H1 (cell line): ENCODE results near the gene SEMA7A. TPM values are rescaled to one million over a fixed set of nuclear protein-coding genes. Genes with fewer than 3 reads are reported as not detected.

Experiments
- CTCF ChIA-PET: fragments of 300-600 bp; sonication (Branson Sonifier 250); formaldehyde crosslinking; loops from one replicate; lab custom pipeline; 2021; ENCODE audit not compliant: partially characterized antibody; lab: Charles Lee
- POLR2A ChIA-PET: fragments of 300-600 bp; sonication (Branson Sonifier 250); formaldehyde crosslinking; loops from one replicate; lab custom pipeline; 2021; ENCODE audit warnings: inconsistent platforms; ENCODE audit not compliant: partially characterized antibody; lab: Charles Lee
- DNase-seq, 2 experiments: peaks; one replicate each; pipeline versions ENCODE4 v3.0.0 to v3.0.0-alpha.2; 2010 to 2022; ENCODE audit warnings: low spot score in 2 of 2, low read depth in 1 of 2, mixed read lengths in 1 of 2
- FAIRE-seq: peaks from 2 replicates; lab custom pipeline; 2011; peaks lifted over from hg19 to GRCh38; lab: Jason Lieb, UNC
- H2AFZ ChIP-seq: 2 replicates; pipeline ENCODE4 v1.8.1; 2012; ENCODE audit warnings: low read length, inconsistent platforms
- H2AK5ac ChIP-seq: 2 replicates; pipeline ENCODE4 v1.6.1; 2013; ENCODE audit warnings: low read depth, low read length
- H2BK120ac ChIP-seq: replicated peaks from 2 replicates; pipeline ENCODE3; 2013; ENCODE audit warnings: low read depth, low read length, inconsistent platforms
- H2BK12ac ChIP-seq: 2 replicates; pipeline ENCODE4 v1.6.1; 2013; ENCODE audit warnings: low read depth, low read length
- H2BK15ac ChIP-seq: 2 replicates; pipeline ENCODE4 v1.6.1; 2013; ENCODE audit warnings: low read length
- H2BK20ac ChIP-seq: 2 replicates; pipeline ENCODE4 v1.6.1; 2013; ENCODE audit warnings: low read length
- H2BK5ac ChIP-seq: 2 replicates; pipeline ENCODE4 v1.6.1; 2013; ENCODE audit warnings: low read depth, low read length
- H3K14ac ChIP-seq: 2 replicates; pipeline ENCODE4 v1.6.1; 2013; ENCODE audit warnings: inconsistent platforms; ENCODE audit not compliant: insufficient read length
- H3K18ac ChIP-seq: 2 replicates; pipeline ENCODE4 v1.6.1; 2013; ENCODE audit warnings: low read length; ENCODE audit errors: extremely low read depth
- H3K23ac ChIP-seq: 2 replicates; pipeline ENCODE4 v1.6.1; 2013; ENCODE audit warnings: inconsistent platforms; ENCODE audit not compliant: insufficient read length
- H3K23me2 ChIP-seq: 2 replicates; pipeline ENCODE4 v1.6.1; 2013; ENCODE audit warnings: low read depth, low read length
- H3K27ac ChIP-seq: 2 replicates; pipeline ENCODE4 v1.6.1; 2011; ENCODE audit warnings: low read depth, low read length, inconsistent platforms
- H3K27me3 ChIP-seq, 4 experiments: replicated peaks in 1 of 4; 1 replicate in 1 of 4; 2 replicates in 3 of 4; pipeline versions ENCODE4 v1.6.1 to v1.8.1; 2011 to 2013; ENCODE audit warnings: low read length in 3 of 4, mild to moderate bottlenecking in 3 of 4, inconsistent platforms in 2 of 4, mixed read lengths in 2 of 4, moderate library complexity in 1 of 4; ENCODE audit not compliant: control insufficient read depth in 3 of 4, insufficient read depth in 3 of 4; ENCODE audit errors: extremely low read depth in 1 of 4
- H3K36me3 ChIP-seq, 4 experiments: 2 replicates each; pipeline versions ENCODE4 v1.6.1 to v1.8.1; 2011 to 2013; ENCODE audit warnings: mild to moderate bottlenecking in 4 of 4, low read length in 3 of 4, moderate library complexity in 2 of 4, control low read depth in 1 of 4, inconsistent platforms in 1 of 4; ENCODE audit not compliant: insufficient read depth in 4 of 4, control insufficient read depth in 2 of 4
- H3K4ac ChIP-seq: replicated peaks from 2 replicates; pipeline ENCODE3; 2013; ENCODE audit warnings: low read length, low read depth, mixed read lengths, inconsistent platforms; ENCODE audit not compliant: insufficient read length
- H3K4me1 ChIP-seq, 4 experiments: replicated peaks in 1 of 4; 1 replicate in 1 of 4; 2 replicates in 3 of 4; pipeline versions ENCODE4 v1.6.1 to v1.8.1; 2011 to 2013; ENCODE audit warnings: low read length in 3 of 4, inconsistent platforms in 2 of 4, mixed read lengths in 1 of 4; ENCODE audit not compliant: insufficient read depth in 4 of 4, control insufficient read depth in 3 of 4
- H3K4me2 ChIP-seq, 2 experiments: 2 replicates each; pipeline versions ENCODE4 v1.6.1 to v1.8.1; 2011 to 2013; ENCODE audit warnings: low read depth in 2 of 2, low read length in 2 of 2, control low read depth in 1 of 2, inconsistent platforms in 1 of 2, mild to moderate bottlenecking in 1 of 2; ENCODE audit not compliant: insufficient read depth in 1 of 2
- H3K4me3 ChIP-seq, 4 experiments: fragments of 200-600, 300-600 bp in 1 of 4; sonication (generic), shearing (Covaris generic), sonication (Bioruptor Twin) in 1 of 4; 2 replicates each; pipeline versions ENCODE4 v1.5.1 to v1.8.1; 2011 to 2016; ENCODE audit warnings: low read length in 4 of 4, low read depth in 3 of 4, control low read depth in 2 of 4, inconsistent platforms in 2 of 4, mild to moderate bottlenecking in 2 of 4, mixed read lengths in 1 of 4, moderate library complexity in 1 of 4; ENCODE audit not compliant: insufficient read depth in 2 of 4; ENCODE audit errors: extremely low read depth in 1 of 4
- H3K56ac ChIP-seq: replicated peaks from 2 replicates; pipeline ENCODE3; 2013; ENCODE audit warnings: low read depth, mild to moderate bottlenecking, mixed read lengths, low read length, inconsistent platforms; ENCODE audit not compliant: insufficient read length
- H3K79me1 ChIP-seq: 2 replicates; pipeline ENCODE4 v1.6.1; 2013; ENCODE audit warnings: low read depth, low read length, control low read depth
- H3K79me2 ChIP-seq, 2 experiments: 2 replicates each; pipeline versions ENCODE4 v1.6.1 to v1.8.1; 2012 to 2013; ENCODE audit warnings: low read length in 2 of 2, mild to moderate bottlenecking in 2 of 2, inconsistent platforms in 1 of 2; ENCODE audit not compliant: insufficient read depth in 2 of 2, control insufficient read depth in 1 of 2
- H3K9ac ChIP-seq, 4 experiments: replicated peaks in 1 of 4; 1 replicate in 1 of 4; 2 replicates in 3 of 4; pipeline versions ENCODE4 v1.6.1 to v1.8.1; 2011 to 2013; ENCODE audit warnings: low read depth in 3 of 4, low read length in 3 of 4, control low read depth in 2 of 4, mild to moderate bottlenecking in 2 of 4, moderate library complexity in 2 of 4, inconsistent platforms in 1 of 4; ENCODE audit errors: extremely low read depth in 1 of 4
- H3K9me3 ChIP-seq, 2 experiments: 2 replicates each; pipeline versions ENCODE4 v1.6.1 to v1.8.1; 2012 to 2013; ENCODE audit warnings: mild to moderate bottlenecking in 2 of 2, moderate library complexity in 2 of 2, control low read depth in 1 of 2, inconsistent platforms in 1 of 2, low read depth in 1 of 2, low read length in 1 of 2, mixed read lengths in 1 of 2; ENCODE audit not compliant: insufficient read depth in 2 of 2
- H4K20me1 ChIP-seq, 2 experiments: replicated peaks in 1 of 2; 2 replicates each; pipeline versions ENCODE3 to v1.8.1; 2011 to 2013; ENCODE audit warnings: inconsistent platforms in 2 of 2, low read length in 2 of 2, mild to moderate bottlenecking in 1 of 2; ENCODE audit not compliant: insufficient read depth in 2 of 2, control insufficient read depth in 1 of 2
- H4K5ac ChIP-seq: 2 replicates; pipeline ENCODE4 v1.6.1; 2013; ENCODE audit warnings: low read length, low read depth, mixed read lengths, inconsistent platforms; ENCODE audit not compliant: insufficient read length
- H4K8ac ChIP-seq: 2 replicates; pipeline ENCODE4 v1.8.0; 2013; ENCODE audit warnings: mild to moderate bottlenecking, moderate library complexity, low read length, inconsistent platforms; ENCODE audit not compliant: insufficient read depth; ENCODE audit errors: extremely low read depth
- H4K91ac ChIP-seq: replicated peaks from 2 replicates; pipeline ENCODE3; 2013; ENCODE audit warnings: low read length, mixed read lengths, inconsistent platforms; ENCODE audit not compliant: insufficient read length
- EZH2 ChIP-seq: fragments of 200-600 bp; sonication (generic); IDR thresholded peaks from 2 replicates; pipeline ENCODE4 v1.7.1; 2012; ENCODE audit warnings: low read depth, mild to moderate bottlenecking, moderate library complexity, low read length, inconsistent platforms; ENCODE audit not compliant: severe bottlenecking
- MAFK ChIP-seq: IDR thresholded peaks from 2 replicates; pipeline ENCODE4 v1.6.1; 2012; ENCODE audit warnings: low read depth, mild to moderate bottlenecking, improper control_type of control experiment, low read length
- SIRT6 ChIP-seq: IDR thresholded peaks from one replicate; pipeline ENCODE4 v1.7.1; 2012; ENCODE audit warnings: low read length, inconsistent platforms
- WGBS, 2 experiments: shearing (Covaris generic) in 1 of 2; methylation state at CpG; one replicate each; pipeline versions ENCODE4 v1.1.6 to v1.1.7; 2013 to 2015; ENCODE audit warnings: low lambda C conversion rate in 2 of 2, mixed read lengths in 2 of 2, inconsistent platforms in 1 of 2, low coverage in 1 of 2, missing lambda C conversion rate in 1 of 2; ENCODE audit not compliant: insufficient replicate concordance in 2 of 2, insufficient coverage in 1 of 2, insufficient read length in 1 of 2; ENCODE audit errors: extremely low coverage in 1 of 2, missing lambda C conversion rate in 1 of 2; 5-methylcytosine and 5-hydroxymethylcytosine counted together
- polyA plus RNA-seq, 7 experiments: library from polyadenylated mRNA; depleted of rRNA in 3 of 7; stranded (reverse) in 5 of 7; unstranded in 2 of 7; fragments of >200 nt in 5 of 7; fragments of 200-250 nt in 2 of 7; gene quantifications; 1 replicate in 5 of 7; 2 replicates in 1 of 7; 4 replicates in 1 of 7; pipeline versions ENCODE4 v1.2.1 to v1.2.3, GENCODE V29; 2011 to 2013; ENCODE audit warnings: missing spikeins in 2 of 7, mixed read lengths in 2 of 7
- total RNA-seq: library from RNA; stranded (reverse); fragmentation: NEBNext Ultra II Directional; extraction: Animal tissue kit (Norgen Biotek cat#: 25700); gene quantifications from 2 replicates; pipeline ENCODE4 v1.2.1, GENCODE V29; 2021
- TF ChIP-seq, protein P1 (sequence below): IDR thresholded peaks from 2 replicates; pipeline ENCODE4 v1.6.1; 2011; ENCODE audit warnings: low read depth, mild to moderate bottlenecking, low read length; ENCODE audit not compliant: insufficient read depth
- TF ChIP-seq, protein P2 (sequence below): IDR thresholded peaks from 2 replicates; pipeline ENCODE4 v1.6.1; 2011; ENCODE audit warnings: low read length, improper control_type of control experiment

SEMA7A gene
- total and polyA plus RNA-seq, 2 of the 8 experiments (the other 6 are each of a cell fraction or from before 2014, with no cell fraction given) = 10.7 to 15.0 TPM

DNA sequence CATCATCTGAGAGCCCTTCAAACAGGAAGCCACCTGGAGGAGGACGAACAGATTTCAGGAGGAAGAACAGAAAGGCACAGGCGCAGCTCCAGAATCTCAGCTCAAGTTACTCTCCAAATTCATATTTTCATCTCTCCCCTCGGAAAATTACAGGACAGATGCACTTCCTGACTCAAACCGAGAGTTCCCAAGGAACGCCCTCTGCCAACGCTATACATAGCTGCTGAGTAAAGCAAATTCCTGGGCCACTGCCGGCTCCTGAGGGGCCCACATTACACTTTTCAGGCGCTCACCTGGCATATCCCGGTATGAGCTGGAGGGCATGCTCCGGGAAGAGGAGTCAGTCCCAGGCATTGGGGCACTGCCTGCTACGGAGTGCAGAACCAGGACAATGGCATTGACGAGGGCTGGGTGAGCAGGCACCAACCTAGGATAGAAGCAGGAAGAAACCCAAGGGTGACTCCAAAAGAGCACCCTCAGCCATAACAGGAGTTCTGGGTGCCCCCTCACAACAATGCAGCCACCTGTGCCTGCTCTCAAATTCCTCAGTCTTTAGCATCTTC is 16.0 kb upstream of the SEMA7A start:
- Histone ChIP-seq H2AFZ (no peak overlapping the region), H4K91ac (no peak overlapping the region), H3K9ac (no peak overlapping the region), H4K5ac (no peak overlapping the region), H3K36me3 (peaks cover 6 to 44% (median 17%) of the 10 kb centered on the region in 4 experiments; a peak in 7 of 8 replicates), H2BK5ac (no peak overlapping the region), H3K79me1 (no peaks in the 10 kb centered on the region; the same call in 1 of the 2 replicates), H3K79me2 (no peaks in the 10 kb centered on the region), H3K4ac (no peak overlapping the region), H3K9me3 (no peaks in the 10 kb centered on the region), H2BK12ac (no peak overlapping the region), H4K8ac (no peak overlapping the region), H3K4me1 (no peaks in the 10 kb centered on the region; a peak in 1 of 7 replicates), H3K18ac (no peak overlapping the region), H3K14ac (no peak overlapping the region), H3K56ac (no peak overlapping the region), H3K4me2 (no peak overlapping the region), H3K27ac (no peak overlapping the region), H3K4me3 (no peak overlapping the region), H3K23ac (no peak overlapping the region), H3K23me2 (no peaks in the 10 kb centered on the region), H4K20me1 (peaks cover 0 to 2% of the 10 kb centered on the region in 2 experiments), H2BK120ac (no peak overlapping the region), H2BK15ac (no peak overlapping the region), H2AK5ac (no peak overlapping the region), H3K27me3 (no peaks in the 10 kb centered on the region), H2BK20ac (no peak overlapping the region)
- no peak for DNase-seq
- WGBS, 2 experiments = 88% methylated on average over 12 of the region's 12 CpGs; no CpG with 5 or more reads in 1 of the 2 experiments
- CTCF ChIA-PET = interaction anchor here (0.6 to 41.3 kb wide), 10 partner anchors 8 to 119 kb away, joined by 3 to 1311 read pairs (median 4); partner anchors contain the start of genes CYP11A1 and UBL7
- TF ChIP-seq, protein P1, sequence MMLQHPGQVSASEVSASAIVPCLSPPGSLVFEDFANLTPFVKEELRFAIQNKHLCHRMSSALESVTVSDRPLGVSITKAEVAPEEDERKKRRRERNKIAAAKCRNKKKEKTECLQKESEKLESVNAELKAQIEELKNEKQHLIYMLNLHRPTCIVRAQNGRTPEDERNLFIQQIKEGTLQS = no peak
- TF ChIP-seq, protein P2, sequence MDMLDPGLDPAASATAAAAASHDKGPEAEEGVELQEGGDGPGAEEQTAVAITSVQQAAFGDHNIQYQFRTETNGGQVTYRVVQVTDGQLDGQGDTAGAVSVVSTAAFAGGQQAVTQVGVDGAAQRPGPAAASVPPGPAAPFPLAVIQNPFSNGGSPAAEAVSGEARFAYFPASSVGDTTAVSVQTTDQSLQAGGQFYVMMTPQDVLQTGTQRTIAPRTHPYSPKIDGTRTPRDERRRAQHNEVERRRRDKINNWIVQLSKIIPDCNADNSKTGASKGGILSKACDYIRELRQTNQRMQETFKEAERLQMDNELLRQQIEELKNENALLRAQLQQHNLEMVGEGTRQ = no peak
- TF ChIP-seq EZH2 (no peak), MAFK (no peak), SIRT6 (no peak)
- POLR2A ChIA-PET = interaction anchor here (0.8 to 1.8 kb wide), 4 partner anchors 9 to 19 kb away, joined by 3 to 7 read pairs (median 4); partner anchors contain the start of genes SEMA7A and UBL7
- no peak for FAIRE-seq
